ENCODE results near the gene CFAP45. TPM values are rescaled to one million over a fixed set of nuclear protein-coding genes. Genes with fewer than 3 reads are reported as not detected.

CFAP45 gene
- total and polyA plus RNA-seq, 2 of the 8 experiments (the other 6 are each of a cell fraction or from before 2014, with no cell fraction given): 0.05 TPM; not detected in 1

GRCh38 chr1:159838715-159839114, 61.2 kb downstream of the CFAP45 start:
- Histone ChIP-seq H3K23me2 (ENCODE audit: low read depth, low read length) (no peaks in the 10 kb centered on the region), H3K79me2 (ENCODE audit: control insufficient read depth in 1 of 2, insufficient read depth in 2 of 2, low read length in 2 of 2) (no peaks in the 10 kb centered on the region), H3K9ac (replicated peaks in 1 of 4; ENCODE audit: extremely low read depth in 1 of 4, low read depth in 3 of 4, low read length in 3 of 4) (no peak overlapping the region), H3K14ac (ENCODE audit: insufficient read length) (no peak overlapping the region), H3K4me3 (ENCODE audit: extremely low read depth in 1 of 4, insufficient read depth in 2 of 4, low read depth in 3 of 4, low read length in 4 of 4) (no peak overlapping the region), H2BK120ac (replicated peaks; ENCODE audit: low read depth, low read length) (no peak overlapping the region), H3K23ac (ENCODE audit: insufficient read length) (no peak overlapping the region), H3K79me1 (ENCODE audit: low read depth, low read length) (no peaks in the 10 kb centered on the region), H3K18ac (ENCODE audit: extremely low read depth, low read length) (no peak overlapping the region), H2BK12ac (ENCODE audit: low read depth, low read length) (no peak overlapping the region), H2BK15ac (ENCODE audit: low read length) (no peak overlapping the region), H2AK5ac (ENCODE audit: low read depth, low read length) (no peak overlapping the region), H4K91ac (replicated peaks; ENCODE audit: insufficient read length, low read length) (no peak overlapping the region), H2BK20ac (ENCODE audit: low read length) (no peak overlapping the region), H4K5ac (ENCODE audit: insufficient read length, low read depth, low read length) (no peak overlapping the region), H3K27me3 (replicated peaks in 1 of 4; ENCODE audit: control insufficient read depth in 3 of 4, extremely low read depth in 1 of 4, insufficient read depth in 3 of 4, low read length in 3 of 4) (peaks cover 0 to 4% (median 1%) of the 10 kb centered on the region in 4 experiments; a peak in 5 of 7 replicates), H3K4me2 (ENCODE audit: insufficient read depth in 1 of 2, low read depth in 2 of 2, low read length in 2 of 2) (no peak overlapping the region), H3K9me3 (ENCODE audit: insufficient read depth in 2 of 2, low read depth in 1 of 2, low read length in 1 of 2) (no peaks in the 10 kb centered on the region), H3K27ac (ENCODE audit: low read depth, low read length) (no peak overlapping the region), H4K8ac (ENCODE audit: extremely low read depth, insufficient read depth, low read length) (no peak overlapping the region), H4K20me1 (replicated peaks in 1 of 2; ENCODE audit: control insufficient read depth in 1 of 2, insufficient read depth in 2 of 2, low read length in 2 of 2) (no peaks in the 10 kb centered on the region), H2BK5ac (ENCODE audit: low read depth, low read length) (no peak overlapping the region), H2AFZ (ENCODE audit: low read length) (no peak overlapping the region), H3K4me1 (replicated peaks in 1 of 4; ENCODE audit: control insufficient read depth in 3 of 4, insufficient read depth in 4 of 4, low read length in 3 of 4) (no peaks in the 10 kb centered on the region), H3K36me3 (ENCODE audit: control insufficient read depth in 2 of 4, insufficient read depth in 4 of 4, low read length in 3 of 4) (no peaks in the 10 kb centered on the region), H3K4ac (replicated peaks; ENCODE audit: insufficient read length, low read depth, low read length) (no peak overlapping the region), H3K56ac (replicated peaks; ENCODE audit: insufficient read length, low read depth, low read length) (no peak overlapping the region)
- ChIA-PET POLR2A (ENCODE audit: partially characterized antibody) (no interaction called here), CTCF (ENCODE audit: partially characterized antibody) (interaction anchor here (1.2 to 5.1 kb wide), 4 partner anchors 9 to 168 kb away, joined by 3 to 30 read pairs (median 20); no protein-coding TSS in a partner anchor)
- WGBS, 2 experiments (ENCODE audit: extremely low coverage in 1 of 2, insufficient coverage in 1 of 2, insufficient read length in 1 of 2, insufficient replicate concordance in 2 of 2, low coverage in 1 of 2, low lambda C conversion rate in 2 of 2, missing lambda C conversion rate in 1 of 2): 85% methylated on average over 1 of the region's 1 CpG; no CpG with 5 or more reads in 1 of the 2 experiments
- DNase-seq (ENCODE audit: low read depth in 1 of 2, low spot score in 2 of 2): no peak
- no peak for FAIRE-seq
- TF ChIP-seq YY1 (IDR thresholded peaks at IDR 0.05; ENCODE audit: low read depth, low read length): no peak
- no peak for TF ChIP-seq HDAC2 (IDR thresholded peaks at IDR 0.05; ENCODE audit: borderline replicate concordance in 1 of 2, low read depth in 2 of 2, low read length in 2 of 2)
- TF ChIP-seq EGR1 (IDR thresholded peaks at IDR 0.05; ENCODE audit: borderline replicate concordance, low read depth, low read length): no peak

All from H1 (cell line).